Endodermal cell (in vitro differentiated cells): Measurements from ENCODE around the gene DCXR. TPM values are rescaled to one million over a fixed set of nuclear protein-coding genes. Genes with fewer than 3 reads are reported as not detected.

Experiments used
- DNase-seq: peaks from one replicate; pipeline ENCODE4 v3.0.0-alpha.2; 2017
- H3K27ac ChIP-seq: 2 replicates; pipeline ENCODE4 v1.5.1; 2013; ENCODE audit warnings: mild to moderate bottlenecking, low read depth, low read length, moderate library complexity
- H3K27me3 ChIP-seq: 2 replicates; pipeline ENCODE4 v1.6.1; 2013; ENCODE audit warnings: mild to moderate bottlenecking, low read length, moderate library complexity; ENCODE audit not compliant: insufficient read depth, control insufficient read depth, poor library complexity, severe bottlenecking
- H3K36me3 ChIP-seq: 2 replicates; pipeline ENCODE4 v1.7.0; 2013; ENCODE audit warnings: mild to moderate bottlenecking, low read length, moderate library complexity; ENCODE audit not compliant: control insufficient read depth, insufficient read depth
- H3K4me1 ChIP-seq: one replicate; pipeline ENCODE4 v1.7.0; 2013; ENCODE audit warnings: low read length; ENCODE audit not compliant: control insufficient read depth, insufficient read depth
- H3K4me3 ChIP-seq: 2 replicates; pipeline ENCODE4 v1.5.1; 2013; ENCODE audit warnings: mild to moderate bottlenecking, low read length, moderate library complexity
- H3K9ac ChIP-seq: 2 replicates; pipeline ENCODE4 v1.6.1; 2013; ENCODE audit warnings: mild to moderate bottlenecking, low read length, moderate library complexity; ENCODE audit not compliant: poor library complexity, severe bottlenecking; ENCODE audit errors: extremely low read depth
- H3K9me3 ChIP-seq: 2 replicates; pipeline ENCODE4 v1.6.1; 2013; ENCODE audit warnings: mild to moderate bottlenecking, low read length, moderate library complexity; ENCODE audit not compliant: control insufficient read depth
- H3K27ac Mint-ChIP-seq: 2 replicates; pipeline ENCODE4 v1.8.0; 2020; ENCODE audit warnings: mixed read lengths
- H3K27me3 Mint-ChIP-seq: 2 replicates; pipeline ENCODE4 v1.8.0; 2021; ENCODE audit warnings: mild to moderate bottlenecking, mixed read lengths; ENCODE audit not compliant: insufficient read depth
- H3K36me3 Mint-ChIP-seq: 2 replicates; pipeline ENCODE4 v1.8.0; 2020; ENCODE audit warnings: low read depth, mixed read lengths
- H3K4me1 Mint-ChIP-seq: 2 replicates; pipeline ENCODE4 v1.8.0; 2020; ENCODE audit warnings: mixed read lengths
- H3K4me3 Mint-ChIP-seq: 2 replicates; pipeline ENCODE4 v1.8.0; 2020; ENCODE audit warnings: mild to moderate bottlenecking, moderate library complexity, mixed read lengths
- H3K9me3 Mint-ChIP-seq: 2 replicates; pipeline ENCODE4 v1.8.0; 2020; ENCODE audit warnings: mild to moderate bottlenecking, mixed read lengths
- CTCF ChIP-seq: fragments of 200-600 bp; sonication (generic); conservative IDR thresholded peaks from 2 replicates; pipeline ENCODE4 v1.5.0; 2021; ENCODE audit warnings: antibody characterized with exemption, mild to moderate bottlenecking
- WGBS, 2 experiments: methylation state at CpG; one replicate each; pipeline versions ENCODE4 v1.1.5 to v1.1.7; 2013; ENCODE audit warnings: missing lambda C conversion rate in 2 of 2, mixed read lengths in 1 of 2; ENCODE audit not compliant: insufficient coverage in 1 of 2, insufficient read length in 1 of 2; 5-methylcytosine and 5-hydroxymethylcytosine counted together
- long read RNA-seq, 4 experiments: library from polyadenylated mRNA in 2 of 4; library from RNA in 1 of 4; library from capped mRNA in 1 of 4; stranded (forward) in 3 of 4; unstranded in 1 of 4; transcript quantifications; one replicate each; pipeline ENCODE4 v2.0.0, GENCODE V29; 2020 to 2021; ENCODE audit warnings: inconsistent platforms in 1 of 4
- polyA plus RNA-seq, 2 experiments: library from polyadenylated mRNA; stranded (reverse); fragments of 50-300 nt; gene quantifications; one replicate each; pipeline ENCODE4 v1.2.3, GENCODE V29; 2013
- total RNA-seq, 2 donors: library from RNA; stranded (reverse); fragmentation: NEBNext Ultra II Directional in 1 of 2; extraction: Animal tissue kit (Norgen Biotek cat#: 25700) in 1 of 2; gene quantifications; 2 replicates in 1 of 2; 3 replicates in 1 of 2; pipeline ENCODE4 v1.2.1, GENCODE V29; 2021

Gene DCXR
- 10 to 100 TPM; 73.8 to 83.6 TPM for total RNA-seq
- polyA plus RNA-seq (2013, experiment 1 of 2) = 84.8 TPM
- 72.9 TPM for polyA plus RNA-seq (2013, experiment 2 of 2)
- long read RNA-seq, experiment 1, transcript DCXR-201 (8 exons, 887 nt) = major isoform, 12 of 50 reads
- long read RNA-seq, experiment 1, transcript DCXR-213 (7 exons, 915 nt) = minor isoform, 8 of 50 reads
- long read RNA-seq, experiment 1, partial matches to known transcripts = 12 of 50 reads
- long read RNA-seq, experiment 1, other reads (novel, unspliced or antisense) = 8 of 50 reads
- long read RNA-seq, experiment 2, transcript DCXR-201 (8 exons, 887 nt) = major isoform, 35 of 57 reads
- long read RNA-seq, experiment 2, partial matches to known transcripts = 10 of 57 reads
- long read RNA-seq, experiment 2, other reads (novel, unspliced or antisense) = 4 of 57 reads
- long read RNA-seq, experiment 3, transcript DCXR-212 (5 exons, 715 nt) = minor isoform, 6 of 65 reads
- long read RNA-seq, experiment 3, transcript DCXR-201 (8 exons, 887 nt) = major isoform, 31 of 65 reads
- long read RNA-seq, experiment 3, partial matches to known transcripts = 15 of 65 reads
- long read RNA-seq, experiment 3, other reads (novel, unspliced or antisense) = 7 of 65 reads
- long read RNA-seq, experiment 4, transcript DCXR-201 (8 exons, 887 nt) = major isoform, 98 of 158 reads
- long read RNA-seq, experiment 4, transcript DCXR-213 (7 exons, 915 nt) = minor isoform, 24 of 158 reads
- long read RNA-seq, experiment 4, transcript DCXR-212 (5 exons, 715 nt) = minor isoform, 5 of 158 reads
- long read RNA-seq, experiment 4, partial matches to known transcripts = 14 of 158 reads
- long read RNA-seq, experiment 4, other reads (novel, unspliced or antisense) = 14 of 158 reads

GRCh38 chr17:82037092-82037888 is at the start of gene DCXR:
TSS of gene DCXR (minus strand) at chr17:82037697. CDS start at chr17:82037682, 15 bp downstream.
- no peaks in the 10 kb centered on the region for H3K4me1 ChIP-seq
- H3K27me3 ChIP-seq = no peaks in the 10 kb centered on the region
- H3K9me3 ChIP-seq = no peaks in the 10 kb centered on the region
- Mint-ChIP-seq H3K27ac (peak within 1 kb of the TSS; percentile 92), H3K36me3 (peaks cover 3% of the 10 kb centered on the region), H3K27me3 (peaks cover 17% of the 10 kb centered on the region), H3K9me3 (peaks cover 8% of the 10 kb centered on the region), H3K4me1 (peaks cover 4% of the 10 kb centered on the region), H3K4me3 (peak within 1 kb of the TSS; percentile 62)
- H3K4me3 ChIP-seq = peak within 1 kb of the TSS; percentile 86
- peak; percentile 100 for DNase-seq
- H3K36me3 ChIP-seq = no peaks in the 10 kb centered on the region
- H3K9ac ChIP-seq = peak within 1 kb of the TSS; percentile 30
- 0 to 1% methylated on average over 42 to 92 of the region's 92 CpGs for WGBS, 2 experiments
- peak within 1 kb of the TSS; percentile 94 for H3K27ac ChIP-seq
- peak; percentile 92 for TF ChIP-seq CTCF

GRCh38 chr17:82085931-82086764 is 48.7 kb upstream of the DCXR start:
- H3K36me3 Mint-ChIP-seq = peaks cover 27% of the 10 kb centered on the region
- H3K4me1 ChIP-seq = no peaks in the 10 kb centered on the region
- no peak overlapping the region for H3K9ac ChIP-seq
- no peaks in the 10 kb centered on the region for H3K9me3 ChIP-seq
- no peaks in the 10 kb centered on the region for H3K9me3 Mint-ChIP-seq
- no peaks in the 10 kb centered on the region for H3K27me3 ChIP-seq
- no peaks in the 10 kb centered on the region for H3K27me3 Mint-ChIP-seq
- no peak overlapping the region for H3K4me3 Mint-ChIP-seq
- WGBS, 2 experiments = 94 to 95% methylated on average over 11 to 25 of the region's 25 CpGs
- no peak for DNase-seq
- H3K27ac Mint-ChIP-seq = no peak overlapping the region
- no peak overlapping the region for H3K27ac ChIP-seq
- no peak for TF ChIP-seq CTCF
- H3K36me3 ChIP-seq = peaks cover 49% of the 10 kb centered on the region
- H3K4me1 Mint-ChIP-seq = no peaks in the 10 kb centered on the region
- no peak overlapping the region for H3K4me3 ChIP-seq
